Gastrocnemius medialis (tissue), 4 donors: Measurements from ENCODE around the gene LRRC8E. TPM values are rescaled to one million over a fixed set of nuclear protein-coding genes. Genes with fewer than 3 reads are reported as not detected.

Source experiments
- ATAC-seq, 2 donors: fragments of 150-250 bp; one replicate each; pipeline ENCODE4 v1.9.1; 2016
- DNase-seq, 2 donors: peaks; one replicate each; pipeline ENCODE4 v3.0.0-alpha.2; 2019
- H3K27ac ChIP-seq, 4 donors: fragments of 200-600 bp; sonication (generic); 1 replicate in 1 of 4; 2 replicates in 3 of 4; pipeline ENCODE4 v1.5.1; 2016 to 2018; ENCODE audit warnings: mild to moderate bottlenecking in 2 of 4, moderate library complexity in 1 of 4
- H3K27me3 ChIP-seq, 3 donors: fragments of 200-600 bp; sonication (generic) in 2 of 3; 1 replicate in 1 of 3; 2 replicates in 2 of 3; pipeline versions ENCODE4 v1.5.1 to v1.6.0; 2016 to 2019; ENCODE audit warnings: mild to moderate bottlenecking in 1 of 3, moderate library complexity in 1 of 3
- H3K36me3 ChIP-seq, 2 donors: fragments of 200-600 bp; sonication (generic) in 1 of 2; one replicate each; pipeline ENCODE4 v1.5.1; 2017 to 2018
- H3K4me1 ChIP-seq, 2 donors: fragments of 200-600 bp; sonication (generic) in 1 of 2; one replicate each; pipeline ENCODE4 v1.5.1; 2016 to 2017; ENCODE audit warnings: mild to moderate bottlenecking in 2 of 2
- H3K4me3 ChIP-seq, 4 donors: fragments of 200-600 bp; sonication (generic) in 3 of 4; 1 replicate in 1 of 4; 2 replicates in 3 of 4; pipeline ENCODE4 v1.5.1; 2016 to 2019; ENCODE audit warnings: mild to moderate bottlenecking in 2 of 4
- H3K9me3 ChIP-seq, 3 donors: fragments of 200-600 bp; sonication (generic) in 2 of 3; 1 replicate in 1 of 3; 2 replicates in 2 of 3; pipeline ENCODE4 v1.5.1; 2016 to 2019
- POLR2A ChIP-seq, 2 donors: fragments of 450-650 bp; IDR thresholded peaks; one replicate each; pipeline ENCODE4 v1.6.1; 2017; ENCODE audit warnings: antibody characterized with exemption in 2 of 2, mild to moderate bottlenecking in 2 of 2, moderate library complexity in 2 of 2
- in situ Hi-C, 4 donors: fragments of 200-750 bp; cut with MboI; loops; one replicate each; pipeline versions ENCODE4 v1.15.0 to v1.8.0; 2017; ENCODE audit warnings: low sequenced_read_pairs in 4 of 4
- intact Hi-C: fragments of 100-400 bp; cut with DNase I; formaldehyde crosslinking; loops from one replicate; pipeline ENCODE4 v1.15.1; 2023; ENCODE audit warnings: low total_unique reads
- total RNA-seq, 4 donors: library from RNA; depleted of rRNA; stranded (reverse); fragments of >200 nt; gene quantifications; one replicate each; pipeline versions ENCODE4 v1.1.0 to v1.2.3, GENCODE V29; 2016
- TF ChIP-seq, protein P1 (sequence below), 5 experiments: fragments of 450-650 bp in 3 of 5; fragments of 200-600 bp in 2 of 5; sonication (generic) in 2 of 5; IDR thresholded peaks in 4 of 5; conservative IDR thresholded peaks in 1 of 5; 1 replicate in 4 of 5; 2 replicates in 1 of 5; pipeline ENCODE4 v1.5.1; 2016 to 2019; ENCODE audit warnings: antibody characterized with exemption in 5 of 5, mild to moderate bottlenecking in 3 of 5, moderate library complexity in 3 of 5

The LRRC8E gene
- total RNA-seq, 4 donors from 2014 or later: 2.1 TPM; not detected in 3

DNA sequence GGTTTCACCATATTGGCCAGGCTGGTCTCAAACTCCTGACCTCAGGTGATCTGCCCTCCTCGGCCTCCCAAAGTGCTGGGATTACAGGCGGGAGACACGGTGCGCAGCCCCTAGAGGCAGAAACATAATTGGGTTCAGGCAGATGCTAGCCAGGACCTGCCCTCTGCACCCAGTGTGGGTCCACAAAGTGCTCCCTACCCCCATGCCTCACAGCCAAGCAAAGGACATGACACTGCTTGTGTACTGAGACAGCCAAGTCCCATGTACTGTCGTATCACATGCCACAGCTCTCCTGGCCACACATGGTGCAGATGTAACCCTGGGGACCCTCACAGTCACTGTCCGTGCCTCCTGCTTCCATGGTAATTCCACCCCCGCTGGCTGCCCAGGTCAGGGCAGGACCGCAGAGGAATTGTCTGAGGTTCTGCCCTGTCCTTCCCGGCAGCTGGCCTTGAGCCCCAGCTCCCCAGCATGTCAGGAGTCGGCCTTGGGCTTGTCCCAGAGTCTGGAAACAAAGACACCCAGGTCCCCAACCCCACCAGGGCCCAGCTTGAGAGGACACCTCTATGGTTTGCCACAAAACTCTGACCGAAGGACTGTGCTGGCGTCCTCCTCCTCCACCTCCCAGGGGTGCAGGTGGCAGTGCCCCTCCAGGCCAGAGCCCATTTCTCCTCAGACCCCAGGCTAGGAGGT, 21.8 kb upstream of the LRRC8E start:
- H3K27me3 ChIP-seq: peaks cover 31 to 58% (median 56%) of the 10 kb centered on the region in 3 donors
- no peak overlapping the region for H3K4me3 ChIP-seq
- DNase-seq (no peak), ATAC-seq (no peak)
- H3K36me3 ChIP-seq: no peaks in the 10 kb centered on the region
- intact Hi-C loops (no loop called here), in situ Hi-C loops (no loop called here)
- peaks cover 7 to 8% of the 10 kb centered on the region in 2 donors for H3K4me1 ChIP-seq
- no peak overlapping the region for H3K27ac ChIP-seq
- no peaks in the 10 kb centered on the region for H3K9me3 ChIP-seq
- TF ChIP-seq POLR2A (IDR thresholded peaks at IDR 0.05): no peak
- TF ChIP-seq, protein P1, sequence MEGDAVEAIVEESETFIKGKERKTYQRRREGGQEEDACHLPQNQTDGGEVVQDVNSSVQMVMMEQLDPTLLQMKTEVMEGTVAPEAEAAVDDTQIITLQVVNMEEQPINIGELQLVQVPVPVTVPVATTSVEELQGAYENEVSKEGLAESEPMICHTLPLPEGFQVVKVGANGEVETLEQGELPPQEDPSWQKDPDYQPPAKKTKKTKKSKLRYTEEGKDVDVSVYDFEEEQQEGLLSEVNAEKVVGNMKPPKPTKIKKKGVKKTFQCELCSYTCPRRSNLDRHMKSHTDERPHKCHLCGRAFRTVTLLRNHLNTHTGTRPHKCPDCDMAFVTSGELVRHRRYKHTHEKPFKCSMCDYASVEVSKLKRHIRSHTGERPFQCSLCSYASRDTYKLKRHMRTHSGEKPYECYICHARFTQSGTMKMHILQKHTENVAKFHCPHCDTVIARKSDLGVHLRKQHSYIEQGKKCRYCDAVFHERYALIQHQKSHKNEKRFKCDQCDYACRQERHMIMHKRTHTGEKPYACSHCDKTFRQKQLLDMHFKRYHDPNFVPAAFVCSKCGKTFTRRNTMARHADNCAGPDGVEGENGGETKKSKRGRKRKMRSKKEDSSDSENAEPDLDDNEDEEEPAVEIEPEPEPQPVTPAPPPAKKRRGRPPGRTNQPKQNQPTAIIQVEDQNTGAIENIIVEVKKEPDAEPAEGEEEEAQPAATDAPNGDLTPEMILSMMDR (IDR thresholded peaks at IDR 0.05 in 4 of 5, conservative IDR thresholded peaks at IDR 0.05 in 1 of 5): no peak

DNA sequence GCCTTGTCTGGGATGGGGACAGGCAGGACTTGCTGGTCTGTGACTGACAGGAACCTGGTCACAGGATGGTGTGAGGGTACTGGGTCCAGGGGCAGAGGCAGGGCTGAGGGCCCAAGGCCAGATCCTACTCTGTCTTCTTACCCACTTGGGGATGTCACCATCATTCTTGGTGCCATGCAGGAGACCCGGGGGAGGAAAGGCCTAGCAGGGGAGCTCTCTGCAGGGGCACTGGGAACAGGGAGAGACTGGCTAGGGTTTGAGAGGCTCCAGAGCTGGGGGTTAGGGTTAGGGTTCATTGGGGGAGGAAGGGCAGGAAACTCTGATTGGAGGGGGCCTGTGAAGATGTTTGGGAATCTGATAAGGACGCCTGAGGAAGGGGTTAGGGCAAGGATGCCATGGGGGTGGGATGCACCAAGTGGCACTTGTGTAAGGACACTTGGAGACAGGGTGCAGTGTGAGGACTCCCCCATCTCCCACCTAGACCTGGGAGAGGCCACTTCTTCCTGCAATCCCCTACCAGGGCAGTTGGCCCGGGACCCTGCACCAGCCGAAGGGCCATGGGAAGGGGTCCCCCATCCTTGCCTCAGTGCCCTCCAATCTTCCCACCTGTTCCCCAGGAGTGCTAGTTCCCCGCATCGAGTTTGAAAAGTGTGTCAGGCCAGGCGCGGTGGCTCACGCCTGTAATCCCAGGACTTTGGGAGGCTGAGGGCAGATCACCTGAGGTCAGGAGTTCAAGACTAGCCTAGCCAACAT, 21.0 kb upstream of the LRRC8E start:
- TF ChIP-seq, protein P1 (IDR thresholded peaks at IDR 0.05 in 4 of 5, conservative IDR thresholded peaks at IDR 0.05 in 1 of 5): no peak
- TF ChIP-seq POLR2A (IDR thresholded peaks at IDR 0.05): no peak
- ATAC-seq: no peak
- Histone ChIP-seq H3K4me3 (no peak overlapping the region), H3K9me3 (no peaks in the 10 kb centered on the region), H3K27me3 (peaks cover 25 to 54% (median 53%) of the 10 kb centered on the region in 3 donors), H3K27ac (no peak overlapping the region), H3K36me3 (no peaks in the 10 kb centered on the region), H3K4me1 (peaks cover 7 to 8% of the 10 kb centered on the region in 2 donors)
- DNase-seq: no peak
- intact Hi-C loops (no loop called here), in situ Hi-C loops (no loop called here)

DNA sequence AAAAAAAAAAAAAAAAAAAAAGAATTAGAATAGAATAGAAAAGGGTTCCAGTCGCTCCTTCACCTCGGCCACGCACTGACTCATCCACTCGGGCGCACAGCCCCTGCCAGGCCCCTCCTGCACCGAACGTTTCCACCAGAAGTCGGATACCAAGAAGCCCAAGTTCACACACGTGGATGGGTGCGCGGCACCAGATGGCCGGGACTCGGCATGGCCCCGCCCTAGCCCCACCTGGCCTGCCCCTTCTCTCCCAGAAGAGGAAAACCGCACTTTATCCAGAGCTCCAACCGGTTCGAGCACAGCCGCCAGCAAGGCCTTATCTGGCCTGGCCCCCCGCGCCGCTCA, 20.0 kb upstream of the LRRC8E start:
- DNase-seq (no peak), ATAC-seq (no peak)
- Histone ChIP-seq H3K4me1 (peaks cover 7 to 8% of the 10 kb centered on the region in 2 donors), H3K27ac (no peak overlapping the region), H3K4me3 (peak overlapping the region in 3 of 4 donors; percentile 43 to 66 (median 46)), H3K9me3 (no peaks in the 10 kb centered on the region), H3K27me3 (peaks cover 33 to 62% (median 59%) of the 10 kb centered on the region in 3 donors), H3K36me3 (no peaks in the 10 kb centered on the region)
- TF ChIP-seq, protein P1 (IDR thresholded peaks at IDR 0.05 in 4 of 5, conservative IDR thresholded peaks at IDR 0.05 in 1 of 5): no peak
- TF ChIP-seq POLR2A (IDR thresholded peaks at IDR 0.05): no peak
- intact Hi-C loops (no loop called here), in situ Hi-C loops (no loop called here)

DNA sequence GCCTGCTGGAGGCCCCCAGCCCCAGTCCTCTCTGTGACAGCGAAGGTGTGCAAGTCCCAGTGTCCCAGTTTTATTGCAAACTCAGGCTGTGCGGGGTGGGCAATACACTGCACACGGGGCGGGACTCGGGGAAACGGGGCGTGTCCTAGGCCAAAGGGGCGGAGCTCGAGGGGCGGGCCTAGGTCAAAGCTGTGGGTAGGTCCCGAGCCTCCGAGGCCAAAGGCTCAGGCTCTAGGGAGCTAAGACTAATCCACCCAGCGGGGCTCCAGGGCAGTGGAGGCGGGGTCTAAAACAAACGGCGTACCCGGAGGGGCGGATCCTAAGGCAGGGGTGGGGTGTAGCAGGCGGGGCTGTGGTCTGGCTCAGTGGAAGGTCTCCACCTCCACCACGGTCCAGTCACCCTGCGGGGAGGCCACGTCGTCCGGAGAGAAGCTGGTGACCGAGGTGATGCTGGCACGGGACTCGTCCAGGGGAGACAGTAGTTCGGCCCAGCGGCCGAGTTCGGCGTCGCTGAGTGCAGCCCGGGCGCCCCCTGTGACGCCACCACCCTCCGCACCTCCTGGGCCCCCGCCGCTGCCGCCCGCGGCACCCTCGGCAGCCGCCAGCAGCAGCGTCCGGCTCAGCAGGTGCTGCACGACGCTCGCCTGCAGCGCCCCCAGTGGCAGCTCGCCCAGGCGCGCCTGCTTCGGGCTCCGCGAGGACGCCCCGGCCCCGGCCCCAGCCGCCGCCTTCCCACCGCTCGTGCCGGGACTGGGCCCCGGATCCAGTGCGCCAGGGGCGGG, 19.4 kb upstream of the LRRC8E start:
- ATAC-seq: peak; percentile 59 to 75
- TF ChIP-seq POLR2A (IDR thresholded peaks at IDR 0.05): no peak
- TF ChIP-seq, protein P1 (IDR thresholded peaks at IDR 0.05 in 4 of 5, conservative IDR thresholded peaks at IDR 0.05 in 1 of 5): peak in 4 of 5 experiments; percentile 45 to 88 (median 78)
- Histone ChIP-seq H3K4me3 (peak overlapping the region; percentile 45 to 66 (median 50)), H3K27me3 (peaks cover 39 to 68% (median 61%) of the 10 kb centered on the region in 3 donors), H3K4me1 (peaks cover 7 to 8% of the 10 kb centered on the region in 2 donors), H3K9me3 (no peaks in the 10 kb centered on the region), H3K27ac (no peak overlapping the region), H3K36me3 (no peaks in the 10 kb centered on the region)
- in situ Hi-C loops: no loop called here
- intact Hi-C loops: loop anchor here (1.0 kb wide), 1 partner anchor 40 kb away; no protein-coding TSS in a partner anchor
- DNase-seq: peak in 1 of 2 donors; percentile 35
